ENCODE measurements around the gene PFDN5.
A peak's percentile ranks its signal among the peaks of the same experiment; 100 is the strongest.
"Not testable (repeated sequence)": the region's sequence is repeated elsewhere in the genome, so short reads cannot be mapped to it uniquely, and the experiment has no call there.

PFDN5 gene

DNA sequence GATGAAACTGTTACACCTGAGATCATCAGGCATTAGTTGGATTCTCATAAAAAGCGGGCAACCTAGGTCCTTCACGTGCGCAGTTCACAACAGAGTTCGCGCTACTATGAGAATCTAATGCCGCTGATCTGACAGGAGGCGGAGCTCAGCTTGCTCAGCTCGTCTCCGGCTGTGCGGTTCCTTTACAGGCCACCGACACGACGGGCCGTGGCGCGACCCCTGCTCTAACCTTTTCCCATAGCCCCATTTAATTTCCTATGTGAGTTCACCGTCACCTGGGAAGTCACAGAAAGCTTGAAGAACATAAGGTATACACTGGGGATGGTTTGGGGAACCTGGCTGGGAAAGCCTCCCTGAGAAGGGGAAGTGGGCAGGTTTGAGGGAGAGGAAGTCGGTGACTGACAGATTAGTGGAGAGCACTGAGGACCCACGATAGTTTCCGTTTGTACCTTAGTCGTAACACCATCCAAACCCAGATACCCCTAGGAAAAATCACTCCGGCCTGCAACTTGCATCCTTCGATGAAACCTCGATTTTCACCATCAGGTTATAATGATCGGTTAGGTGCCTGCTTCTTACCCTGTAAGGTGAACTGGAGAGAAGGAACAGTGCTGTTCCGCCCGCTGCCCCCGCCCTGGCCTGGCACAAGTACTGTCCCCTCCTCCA lies 28.9 kb downstream of the PFDN5 start:
- intact Hi-C loops (cut with DNase I) = loop anchor here (10.0 kb wide), 1 partner anchor 109 kb away; no protein-coding TSS in a partner anchor
- peak in 13 of 42 donors; percentile 11 to 53 (median 29) for DNase-seq

- peak; percentile 85 to 97 (median 93) for DNase-seq
- intact Hi-C loops (cut with DNase I) = loop anchor here (1.0 to 10.0 kb wide), 2 partner anchors 20 to 110 kb away; no protein-coding TSS in a partner anchor
Measured at GRCh38 chr12:53324779-53325510, 29.6 kb downstream of the PFDN5 start.

- intact Hi-C loops (cut with DNase I) = loop anchor here (1.0 to 10.0 kb wide), 2 partner anchors 20 to 111 kb away; no protein-coding TSS in a partner anchor
- DNase-seq = peak; percentile 77 to 96 (median 90)
Measured at GRCh38 chr12:53325511-53326061, 30.2 kb downstream of the PFDN5 start.

GRCh38 chr12:53326460-53327185 lies 31.3 kb downstream of the PFDN5 start:
- DNase-seq = no peak
- intact Hi-C loops (cut with DNase I) = loop anchor here (10.0 kb wide), 1 partner anchor 112 kb away; no protein-coding TSS in a partner anchor

GRCh38 chr12:53327435-53328042 lies 32.2 kb downstream of the PFDN5 start:
- DNase-seq = peak in 5 of 42 donors; percentile 19 to 74 (median 39)
- intact Hi-C loops (cut with DNase I) = loop anchor here (10.0 kb wide), 1 partner anchor 113 kb away; no protein-coding TSS in a partner anchor

- DNase-seq = no peak
- intact Hi-C loops (cut with DNase I) = loop anchor here (10.0 kb wide), 1 partner anchor 113 kb away; no protein-coding TSS in a partner anchor
Measured at GRCh38 chr12:53328043-53328435, 32.7 kb downstream of the PFDN5 start.

DNA sequence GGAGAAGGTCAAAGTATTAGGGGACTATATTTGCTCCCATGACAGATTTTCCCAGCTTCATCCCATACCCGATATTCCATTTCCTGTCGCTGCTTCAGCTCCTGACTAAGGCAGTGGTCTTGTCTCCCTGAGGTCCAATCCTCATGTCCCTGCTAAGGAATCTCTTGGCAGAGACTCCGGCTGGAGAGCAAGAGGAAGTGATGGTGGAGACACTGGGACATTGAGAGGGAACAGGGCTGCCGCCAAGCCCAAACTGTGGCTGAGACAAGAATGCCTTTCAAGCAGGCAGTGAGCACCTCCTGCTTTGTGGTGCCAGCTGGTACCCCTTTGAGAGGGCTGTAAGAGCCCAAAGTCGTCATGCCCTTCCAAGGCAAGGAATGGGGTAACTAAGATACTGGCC lies 35.3 kb downstream of the PFDN5 start:
- no peak for DNase-seq
- intact Hi-C loops (cut with DNase I) = no loop called here

GRCh38 chr12:53332339-53332738 lies 37.0 kb downstream of the PFDN5 start:
- intact Hi-C loops (cut with DNase I); DNase-seq: not testable (repeated sequence)

DNA sequence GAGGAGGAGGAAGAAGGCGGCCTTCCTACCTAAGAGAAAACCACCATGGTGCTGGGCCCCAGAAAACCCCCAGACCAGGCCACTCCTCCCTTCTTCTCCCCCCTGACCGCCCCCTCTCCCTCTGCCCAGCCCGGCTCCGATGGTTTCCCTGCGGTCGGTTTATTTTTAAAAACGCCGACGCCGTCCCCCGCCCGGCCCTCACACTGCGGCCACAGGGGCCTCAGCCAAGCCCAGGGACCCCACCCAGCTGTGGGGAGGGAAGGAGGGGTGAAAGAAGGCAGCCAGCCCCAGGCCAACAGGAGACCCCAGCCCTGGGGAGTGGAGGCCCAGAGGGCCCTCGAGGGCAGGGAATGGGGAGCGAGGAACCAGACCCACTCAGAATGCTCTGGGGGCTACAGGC lies 37.4 kb downstream of the PFDN5 start:
- intact Hi-C loops (cut with DNase I) = no loop called here
- DNase-seq = no peak

GRCh38 chr12:53333289-53333688 lies 37.9 kb downstream of the PFDN5 start:
- intact Hi-C loops (cut with DNase I) = no loop called here
- DNase-seq = no peak

GRCh38 chr12:53333845-53334244 lies 38.5 kb downstream of the PFDN5 start:
- intact Hi-C loops (cut with DNase I) = no loop called here
- no peak for DNase-seq

DNA sequence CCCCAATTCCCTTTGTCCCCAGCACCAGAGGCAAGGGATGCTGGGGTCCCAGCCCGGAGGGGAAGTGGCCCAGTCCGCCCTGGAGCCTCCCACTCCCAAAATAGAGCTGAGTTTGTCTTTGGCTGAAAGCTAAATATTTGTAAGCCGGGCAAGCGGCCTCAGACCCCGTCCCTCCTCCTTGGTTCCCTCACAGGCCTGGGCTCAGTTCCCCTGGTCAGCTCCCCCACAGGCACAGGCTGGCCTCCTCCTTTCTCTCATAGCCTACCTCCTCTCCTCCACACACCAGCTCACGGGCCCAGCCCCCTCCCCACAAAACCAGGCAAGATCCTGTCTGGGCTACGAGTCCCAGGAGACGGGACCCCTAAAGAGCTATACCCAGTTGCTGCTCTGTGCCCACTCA lies 39.5 kb downstream of the PFDN5 start:
- intact Hi-C loops (cut with DNase I) = no loop called here
- DNase-seq = no peak

DNA sequence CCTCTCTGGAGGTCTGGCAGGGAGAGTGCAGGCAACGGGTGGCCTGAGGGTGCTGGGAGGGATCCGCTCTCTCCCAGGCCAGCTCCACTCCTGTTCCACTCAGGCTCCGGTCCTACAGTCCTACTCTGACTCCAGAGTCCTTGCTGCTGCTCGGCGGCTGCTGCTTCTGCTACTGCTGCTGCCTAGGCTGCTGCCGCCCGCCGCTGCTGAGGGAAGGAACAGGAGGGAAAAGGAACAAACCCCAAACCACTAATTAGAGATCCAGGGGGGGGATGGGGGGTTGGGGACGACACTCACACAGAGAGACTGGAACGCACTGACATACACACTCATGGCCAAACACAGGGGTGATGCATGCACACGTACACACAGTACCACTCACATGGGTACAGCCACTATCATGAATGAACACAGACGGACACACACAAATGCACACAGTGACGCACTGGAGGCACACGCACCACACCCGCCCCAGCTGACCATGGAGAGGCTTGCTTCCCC lies 40.9 kb downstream of the PFDN5 start, which contains the start of gene SP7:
SP7 (minus strand) TSS at position 174 of the 501 bp plus-strand sequence. CDS start 708 bp downstream, outside the sequence.
- intact Hi-C loops (cut with DNase I) = no loop called here
- DNase-seq = peak in 1 of 42 donors; percentile 34

- no peak for DNase-seq
- intact Hi-C loops (cut with DNase I) = no loop called here
Measured at GRCh38 chr12:53338017-53338416, 42.7 kb downstream of the PFDN5 start.

GRCh38 chr12:53338916-53339315 lies 43.6 kb downstream of the PFDN5 start:
- intact Hi-C loops (cut with DNase I) = no loop called here
- no peak for DNase-seq

DNA sequence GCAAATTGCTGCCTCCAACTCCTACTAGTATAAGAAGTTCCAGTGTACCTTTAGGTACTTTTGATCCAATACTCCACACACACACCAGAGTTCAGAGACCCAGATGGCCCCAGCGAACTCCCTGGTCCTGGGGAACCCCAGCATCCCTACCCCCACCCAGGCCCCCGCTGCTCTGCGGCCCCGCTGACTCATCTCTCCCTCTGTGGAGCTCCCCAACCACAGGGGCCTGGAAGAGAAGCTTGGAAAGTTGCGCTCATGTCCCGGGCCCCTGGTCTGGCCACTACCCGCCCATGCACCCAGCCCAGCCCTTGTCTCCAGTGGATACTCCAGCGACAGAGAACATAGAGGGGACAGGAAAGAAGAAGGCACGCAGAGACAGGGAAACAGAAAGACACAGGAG lies 45.1 kb downstream of the PFDN5 start:
- intact Hi-C loops (cut with DNase I) = no loop called here
- DNase-seq = no peak

- intact Hi-C loops (cut with DNase I) = no loop called here
- no peak for DNase-seq
Measured at GRCh38 chr12:53343449-53343848, 48.1 kb downstream of the PFDN5 start.

DNA sequence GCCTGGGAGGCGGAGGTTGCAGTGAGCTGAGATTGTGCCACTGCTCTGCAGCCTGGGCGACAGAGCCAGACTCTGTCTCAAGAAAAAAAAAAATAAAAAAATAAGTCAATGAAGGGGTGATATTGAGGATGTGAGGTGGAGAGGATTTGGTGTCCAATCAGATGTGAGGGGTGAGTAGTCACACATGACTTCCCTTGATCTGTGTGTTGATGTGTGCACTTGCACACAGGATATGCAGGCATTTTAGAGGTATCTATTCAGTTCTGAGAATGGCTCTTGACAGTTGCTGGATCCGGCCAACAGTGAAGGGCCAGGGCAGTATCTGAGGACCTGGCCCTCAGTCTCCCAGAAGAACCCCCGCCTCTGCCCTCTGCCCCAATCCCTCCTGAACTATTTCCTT lies 48.6 kb downstream of the PFDN5 start:
- intact Hi-C loops (cut with DNase I) = no loop called here
- no peak for DNase-seq

DNA sequence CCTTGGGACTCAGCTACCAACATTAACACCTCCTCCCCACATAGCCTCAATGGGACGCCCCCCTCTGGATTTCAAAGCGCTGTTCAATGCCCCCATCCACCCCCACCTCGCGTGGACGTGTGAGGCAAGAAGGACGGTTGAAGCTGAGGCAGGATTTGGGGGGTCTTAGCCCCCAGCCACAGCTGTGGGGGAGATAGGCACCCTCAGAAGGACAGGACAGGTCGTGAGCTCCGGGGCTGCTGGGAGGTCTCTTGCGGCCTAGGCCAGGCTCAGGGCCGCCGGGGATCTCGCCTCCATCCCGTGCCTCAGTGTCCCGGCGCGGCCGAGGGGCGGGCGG lies 49.1 kb downstream of the PFDN5 start:
- intact Hi-C loops (cut with DNase I) = no loop called here
- DNase-seq = peak in 3 of 42 donors; percentile 22 to 36 (median 35)
